Measurements from ENCODE around the gene PIK3R6. TPM values are rescaled to one million over a fixed set of nuclear protein-coding genes. Genes with fewer than 3 reads are reported as not detected.

Gene PIK3R6
- polyA plus RNA-seq, 1 experiment = not detected

DNA sequence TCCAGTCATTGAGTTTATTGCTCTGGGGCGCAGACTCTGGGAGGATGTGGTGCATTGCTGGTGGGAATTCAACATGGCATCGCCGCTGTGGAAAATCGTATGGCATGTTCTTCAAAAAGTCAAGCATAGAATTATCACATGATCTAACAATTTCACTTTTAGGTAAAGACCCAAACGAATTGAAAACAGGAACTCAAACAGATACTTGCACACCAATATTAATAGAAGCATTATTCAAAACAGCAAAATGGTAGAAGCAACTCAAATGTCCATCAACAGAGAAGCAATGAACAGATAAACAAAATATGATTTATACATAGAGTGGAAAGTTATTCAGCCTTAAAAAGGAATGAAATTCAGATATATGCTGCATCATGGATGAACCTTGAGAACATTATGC lies 15.9 kb downstream of the PIK3R6 start:
- no peak overlapping the region for H3K27ac ChIP-seq (ENCODE audit: low read depth, low read length)
- no peak for DNase-seq (ENCODE audit: low read depth, low spot score)
- no peak overlapping the region for H3K4me3 ChIP-seq (ENCODE audit: low read depth, low read length)
- no peak for TF ChIP-seq CTCF (IDR thresholded peaks at IDR 0.05; ENCODE audit: low read depth, low read length)
- ChIA-PET POLR2A (no interaction called here), CTCF (no interaction called here)
- no peaks in the 10 kb centered on the region for H3K27me3 ChIP-seq (ENCODE audit: control insufficient read depth, insufficient read depth, low read length)
- H3K9me3 ChIP-seq (ENCODE audit: control insufficient read depth, insufficient read depth, low read length) = no peaks in the 10 kb centered on the region

- no peak for DNase-seq (ENCODE audit: low read depth, low spot score)
- Histone ChIP-seq H3K9me3 (ENCODE audit: control insufficient read depth, insufficient read depth, low read length) (no peaks in the 10 kb centered on the region), H3K27me3 (ENCODE audit: control insufficient read depth, insufficient read depth, low read length) (no peaks in the 10 kb centered on the region), H3K4me3 (ENCODE audit: low read depth, low read length) (no peak overlapping the region), H3K27ac (ENCODE audit: low read depth, low read length) (no peak overlapping the region)
- POLR2A ChIA-PET = no interaction called here
- TF ChIP-seq CTCF (IDR thresholded peaks at IDR 0.05; ENCODE audit: low read depth, low read length) = no peak
- CTCF ChIA-PET = no interaction called here
These were observed 18.0 kb downstream of the PIK3R6 start for GRCh38 chr17:8849311-8850041.

GRCh38 chr17:8847891-8848290 lies 19.6 kb downstream of the PIK3R6 start:
- no peak for DNase-seq (ENCODE audit: low read depth, low spot score)
- TF ChIP-seq CTCF (IDR thresholded peaks at IDR 0.05; ENCODE audit: low read depth, low read length) = no peak
- no peaks in the 10 kb centered on the region for H3K9me3 ChIP-seq (ENCODE audit: control insufficient read depth, insufficient read depth, low read length)
- CTCF ChIA-PET = no interaction called here
- H3K27ac ChIP-seq (ENCODE audit: low read depth, low read length) = no peak overlapping the region
- H3K4me3 ChIP-seq (ENCODE audit: low read depth, low read length) = no peak overlapping the region
- POLR2A ChIA-PET = no interaction called here
- H3K27me3 ChIP-seq (ENCODE audit: control insufficient read depth, insufficient read depth, low read length) = no peaks in the 10 kb centered on the region

DNA sequence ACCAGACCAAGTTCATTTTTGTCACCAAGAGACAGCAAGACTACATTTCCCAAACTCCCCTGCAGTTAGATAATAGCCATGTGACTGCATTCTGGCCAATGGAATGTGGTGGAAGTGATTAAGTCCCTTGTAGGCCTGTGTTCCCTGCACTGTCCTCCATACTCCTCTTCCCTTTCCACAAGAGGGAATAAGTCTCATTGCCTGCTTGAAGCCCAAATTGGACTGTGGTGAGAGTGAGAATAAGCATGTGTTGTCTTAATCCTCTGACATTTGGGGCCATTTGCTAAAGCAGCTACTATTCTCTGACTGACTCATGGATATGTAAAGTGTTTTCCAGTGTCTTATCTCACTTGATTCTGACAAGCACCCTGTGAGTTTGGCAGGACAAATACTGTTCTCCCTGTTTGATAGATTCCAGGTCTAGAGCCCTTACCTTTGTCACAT lies 20.7 kb downstream of the PIK3R6 start:
- no peak for DNase-seq (ENCODE audit: low read depth, low spot score)
- POLR2A ChIA-PET = no interaction called here
- no peak for TF ChIP-seq CTCF (IDR thresholded peaks at IDR 0.05; ENCODE audit: low read depth, low read length)
- H3K27ac ChIP-seq (ENCODE audit: low read depth, low read length) = no peak overlapping the region
- H3K27me3 ChIP-seq (ENCODE audit: control insufficient read depth, insufficient read depth, low read length) = no peaks in the 10 kb centered on the region
- CTCF ChIA-PET = no interaction called here
- no peaks in the 10 kb centered on the region for H3K9me3 ChIP-seq (ENCODE audit: control insufficient read depth, insufficient read depth, low read length)
- no peak overlapping the region for H3K4me3 ChIP-seq (ENCODE audit: low read depth, low read length)

- no peak for TF ChIP-seq CTCF (IDR thresholded peaks at IDR 0.05; ENCODE audit: low read depth, low read length)
- Histone ChIP-seq H3K4me3 (ENCODE audit: low read depth, low read length) (no peak overlapping the region), H3K9me3 (ENCODE audit: control insufficient read depth, insufficient read depth, low read length) (no peaks in the 10 kb centered on the region), H3K27ac (ENCODE audit: low read depth, low read length) (no peak overlapping the region), H3K27me3 (ENCODE audit: control insufficient read depth, insufficient read depth, low read length) (no peaks in the 10 kb centered on the region)
- DNase-seq (ENCODE audit: low read depth, low spot score) = no peak
- ChIA-PET POLR2A (no interaction called here), CTCF (interaction anchor here (0.6 kb wide), 1 partner anchor 12 kb away, joined by 3 read pairs; no protein-coding TSS in a partner anchor)
These were observed 22.9 kb downstream of the PIK3R6 start for GRCh38 chr17:8844229-8845218.

Data from AG04450 (cell line).